ENCODE results near the gene CDH3.

CDH3 gene

GRCh38 chr16:68644715-68645493 is at the start of gene CDH3:
Gene CDH3 (plus strand): TSS chr16:68645310. CDS start chr16:68645380, 70 bp downstream.
- peak within 1 kb of the TSS; percentile 25 for H3K9ac ChIP-seq (ENCODE audit: low read length)

DNA sequence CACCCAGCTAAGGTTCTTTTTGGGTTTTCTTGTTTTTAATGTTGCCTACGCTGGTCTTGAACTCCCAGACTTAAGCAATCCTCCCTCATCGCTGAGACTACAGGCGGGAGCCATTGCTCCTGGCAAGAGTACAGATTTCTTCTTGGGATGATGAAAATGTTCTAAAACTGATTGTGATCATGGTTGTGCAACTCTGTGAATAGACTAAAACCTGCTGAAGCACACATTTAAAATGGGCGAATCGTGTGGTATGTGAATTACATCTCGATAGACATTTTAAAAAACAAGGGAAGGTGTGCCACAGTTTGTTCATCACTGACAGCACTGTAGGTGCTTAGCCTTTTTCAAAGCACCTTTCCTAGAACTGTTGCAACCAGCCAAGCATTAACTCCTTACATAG is 48.8 kb upstream of the CDH3 start:
- Histone ChIP-seq H3K9ac (ENCODE audit: low read length) (no peak overlapping the region), H3K27me3 (ENCODE audit: control insufficient read depth, insufficient read depth, low read length) (no peaks in the 10 kb centered on the region), H3K9me3 (ENCODE audit: control insufficient read depth, low read length) (no peaks in the 10 kb centered on the region), H3K4me1 (ENCODE audit: control insufficient read depth, insufficient read depth, low read length) (no peaks in the 10 kb centered on the region), H3K4me3 (ENCODE audit: low read length) (no peak overlapping the region), H3K36me3 (ENCODE audit: control insufficient read depth, insufficient read depth, low read length) (no peaks in the 10 kb centered on the region)

More at GRCh38 chr16:68644715-68645493, at the start of gene CDH3:
- Histone ChIP-seq H3K36me3 (ENCODE audit: control insufficient read depth, insufficient read depth, low read length) (no peaks in the 10 kb centered on the region), H3K27me3 (ENCODE audit: control insufficient read depth, insufficient read depth, low read length) (peaks cover 47% of the 10 kb centered on the region), H3K4me3 (ENCODE audit: low read length) (peak within 1 kb of the TSS; percentile 56), H3K9me3 (ENCODE audit: control insufficient read depth, low read length) (no peaks in the 10 kb centered on the region), H3K4me1 (ENCODE audit: control insufficient read depth, insufficient read depth, low read length) (peaks cover 37% of the 10 kb centered on the region)

DNA sequence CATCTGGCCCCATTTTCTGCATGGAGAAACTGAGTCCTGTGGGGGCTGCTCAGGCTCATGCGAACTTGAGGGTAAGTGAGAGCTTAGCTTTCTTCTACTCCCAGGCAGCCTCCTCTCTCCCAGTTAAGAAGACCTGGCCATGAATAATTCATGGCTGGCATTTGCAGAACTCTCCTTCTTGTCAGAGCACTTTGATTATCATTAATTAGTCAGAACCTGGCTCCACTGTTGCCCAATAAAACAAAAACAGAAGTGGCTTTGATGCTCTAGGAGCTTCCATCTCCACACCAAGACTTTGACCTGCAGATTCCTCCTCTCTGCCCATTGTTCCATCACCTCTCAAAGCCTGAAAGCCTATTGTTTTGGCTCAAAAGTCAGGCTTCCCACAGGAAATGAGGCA is 45.5 kb upstream of the CDH3 start:
- Histone ChIP-seq H3K27me3 (ENCODE audit: control insufficient read depth, insufficient read depth, low read length) (no peaks in the 10 kb centered on the region), H3K9ac (ENCODE audit: low read length) (no peak overlapping the region), H3K36me3 (ENCODE audit: control insufficient read depth, insufficient read depth, low read length) (no peaks in the 10 kb centered on the region), H3K4me3 (ENCODE audit: low read length) (no peak overlapping the region), H3K9me3 (ENCODE audit: control insufficient read depth, low read length) (no peaks in the 10 kb centered on the region), H3K4me1 (ENCODE audit: control insufficient read depth, insufficient read depth, low read length) (no peaks in the 10 kb centered on the region)

GRCh38 chr16:68605746-68606145 is 39.4 kb upstream of the CDH3 start:
- H3K4me3 ChIP-seq (ENCODE audit: low read length) = no peak overlapping the region
- no peaks in the 10 kb centered on the region for H3K27me3 ChIP-seq (ENCODE audit: control insufficient read depth, insufficient read depth, low read length)
- no peaks in the 10 kb centered on the region for H3K9me3 ChIP-seq (ENCODE audit: control insufficient read depth, low read length)
- H3K4me1 ChIP-seq (ENCODE audit: control insufficient read depth, insufficient read depth, low read length) = no peaks in the 10 kb centered on the region
- no peak overlapping the region for H3K9ac ChIP-seq (ENCODE audit: low read length)
- no peaks in the 10 kb centered on the region for H3K36me3 ChIP-seq (ENCODE audit: control insufficient read depth, insufficient read depth, low read length)

DNA sequence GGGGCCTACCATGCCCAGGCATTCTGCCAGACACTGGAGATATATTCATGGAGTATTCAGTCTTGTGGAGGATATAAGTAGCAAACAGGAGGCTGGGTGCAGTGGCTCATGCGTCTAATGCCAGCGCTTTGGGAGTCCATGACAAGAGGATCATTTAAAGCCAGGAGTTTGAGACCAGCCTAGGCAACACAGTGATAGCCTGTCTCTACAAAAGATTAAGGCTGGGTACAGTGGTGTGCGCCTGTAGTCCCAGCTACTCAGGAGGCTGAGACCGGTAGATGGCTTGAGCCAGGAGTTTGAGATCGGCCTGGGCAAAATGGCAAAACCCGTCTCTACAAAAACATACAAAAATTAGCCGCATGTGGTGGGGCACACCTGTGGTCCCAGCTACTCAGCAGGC is 37.7 kb upstream of the CDH3 start:
- Histone ChIP-seq H3K36me3 (ENCODE audit: control insufficient read depth, insufficient read depth, low read length) (no peaks in the 10 kb centered on the region), H3K27me3 (ENCODE audit: control insufficient read depth, insufficient read depth, low read length) (no peaks in the 10 kb centered on the region), H3K9ac (ENCODE audit: low read length) (no peak overlapping the region), H3K9me3 (ENCODE audit: control insufficient read depth, low read length) (no peaks in the 10 kb centered on the region), H3K4me1 (ENCODE audit: control insufficient read depth, insufficient read depth, low read length) (no peaks in the 10 kb centered on the region), H3K4me3 (ENCODE audit: low read length) (no peak overlapping the region)

- H3K9ac ChIP-seq (ENCODE audit: low read length) = no peak overlapping the region
- H3K27me3 ChIP-seq (ENCODE audit: control insufficient read depth, insufficient read depth, low read length) = no peaks in the 10 kb centered on the region
- no peaks in the 10 kb centered on the region for H3K9me3 ChIP-seq (ENCODE audit: control insufficient read depth, low read length)
- no peaks in the 10 kb centered on the region for H3K4me1 ChIP-seq (ENCODE audit: control insufficient read depth, insufficient read depth, low read length)
- H3K4me3 ChIP-seq (ENCODE audit: low read length) = no peak overlapping the region
- no peaks in the 10 kb centered on the region for H3K36me3 ChIP-seq (ENCODE audit: control insufficient read depth, insufficient read depth, low read length)
Measured at GRCh38 chr16:68608330-68608729, 36.8 kb upstream of the CDH3 start.

- no peak overlapping the region for H3K9ac ChIP-seq (ENCODE audit: low read length)
- H3K36me3 ChIP-seq (ENCODE audit: control insufficient read depth, insufficient read depth, low read length) = no peaks in the 10 kb centered on the region
- no peak overlapping the region for H3K4me3 ChIP-seq (ENCODE audit: low read length)
- H3K9me3 ChIP-seq (ENCODE audit: control insufficient read depth, low read length) = no peaks in the 10 kb centered on the region
- H3K27me3 ChIP-seq (ENCODE audit: control insufficient read depth, insufficient read depth, low read length) = no peaks in the 10 kb centered on the region
- H3K4me1 ChIP-seq (ENCODE audit: control insufficient read depth, insufficient read depth, low read length) = no peaks in the 10 kb centered on the region
Measured at GRCh38 chr16:68612996-68613395, 32.1 kb upstream of the CDH3 start.

GRCh38 chr16:68617734-68618133 is 27.4 kb upstream of the CDH3 start:
- Histone ChIP-seq H3K36me3 (ENCODE audit: control insufficient read depth, insufficient read depth, low read length) (no peaks in the 10 kb centered on the region), H3K9me3 (ENCODE audit: control insufficient read depth, low read length) (no peaks in the 10 kb centered on the region), H3K27me3 (ENCODE audit: control insufficient read depth, insufficient read depth, low read length) (no peaks in the 10 kb centered on the region), H3K4me3 (ENCODE audit: low read length) (no peak overlapping the region), H3K9ac (ENCODE audit: low read length) (no peak overlapping the region), H3K4me1 (ENCODE audit: control insufficient read depth, insufficient read depth, low read length) (no peaks in the 10 kb centered on the region)

DNA sequence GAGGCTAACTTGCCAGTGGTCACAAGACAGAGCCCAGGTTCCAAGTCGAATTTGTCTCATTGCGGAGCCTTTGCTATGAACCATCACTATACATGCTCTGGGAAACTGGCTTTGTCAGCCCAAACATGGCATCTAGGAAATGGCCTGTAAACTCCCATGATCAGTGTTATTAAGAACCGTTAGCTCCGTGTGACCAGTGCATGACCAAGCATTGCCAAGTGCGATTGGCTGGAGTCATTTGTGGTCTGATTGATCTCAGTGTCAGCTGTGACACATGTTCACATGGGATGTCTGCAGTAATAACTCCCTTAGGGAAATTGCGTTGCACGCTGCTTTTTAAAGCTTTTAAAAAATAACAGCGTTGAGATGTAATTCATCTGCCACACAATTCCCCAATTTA is 18.6 kb upstream of the CDH3 start:
- H3K9me3 ChIP-seq (ENCODE audit: control insufficient read depth, low read length) = no peaks in the 10 kb centered on the region

GRCh38 chr16:68627951-68628425 is 17.1 kb upstream of the CDH3 start:
- no peaks in the 10 kb centered on the region for H3K4me1 ChIP-seq (ENCODE audit: control insufficient read depth, insufficient read depth, low read length)
- H3K36me3 ChIP-seq (ENCODE audit: control insufficient read depth, insufficient read depth, low read length) = no peaks in the 10 kb centered on the region
- H3K9me3 ChIP-seq (ENCODE audit: control insufficient read depth, low read length) = no peaks in the 10 kb centered on the region
- H3K27me3 ChIP-seq (ENCODE audit: control insufficient read depth, insufficient read depth, low read length) = no peaks in the 10 kb centered on the region
- no peak overlapping the region for H3K4me3 ChIP-seq (ENCODE audit: low read length)
- no peak overlapping the region for H3K9ac ChIP-seq (ENCODE audit: low read length)

More for the DNA sequence above, 18.6 kb upstream of the CDH3 start:
- Histone ChIP-seq H3K27me3 (ENCODE audit: control insufficient read depth, insufficient read depth, low read length) (no peaks in the 10 kb centered on the region), H3K9ac (ENCODE audit: low read length) (no peak overlapping the region), H3K4me1 (ENCODE audit: control insufficient read depth, insufficient read depth, low read length) (no peaks in the 10 kb centered on the region), H3K4me3 (ENCODE audit: low read length) (no peak overlapping the region), H3K36me3 (ENCODE audit: control insufficient read depth, insufficient read depth, low read length) (no peaks in the 10 kb centered on the region)

DNA sequence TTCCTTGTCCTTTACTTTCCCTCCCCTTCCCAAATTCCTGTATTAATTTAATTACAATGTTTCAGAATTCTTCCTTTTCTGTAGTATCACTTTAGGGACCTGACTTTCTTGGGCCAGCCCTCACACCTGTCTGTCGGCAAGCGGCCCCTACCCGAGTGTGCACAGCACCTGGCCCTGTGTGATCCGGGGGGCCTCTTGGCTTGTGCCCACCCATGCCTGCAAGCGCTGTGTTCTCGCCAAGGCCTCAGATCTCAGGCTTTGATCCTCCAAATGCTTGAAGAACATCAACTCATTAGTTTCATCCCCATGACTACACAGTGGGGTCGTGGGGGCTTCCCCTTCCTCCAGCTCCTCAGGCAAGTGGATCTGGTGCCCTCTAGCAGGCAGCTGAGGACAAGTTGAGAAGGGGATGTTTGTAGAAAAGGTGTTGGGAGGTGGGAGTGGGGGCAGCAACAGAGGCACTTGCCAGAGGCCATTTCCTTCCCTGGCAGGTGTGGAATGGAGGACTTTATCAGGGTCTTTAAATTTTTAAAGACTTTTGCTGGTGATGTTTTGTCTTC is 15.7 kb upstream of the CDH3 start:
- H3K9me3 ChIP-seq (ENCODE audit: control insufficient read depth, low read length) = no peaks in the 10 kb centered on the region
- no peak overlapping the region for H3K9ac ChIP-seq (ENCODE audit: low read length)
- no peaks in the 10 kb centered on the region for H3K4me1 ChIP-seq (ENCODE audit: control insufficient read depth, insufficient read depth, low read length)
- H3K4me3 ChIP-seq (ENCODE audit: low read length) = no peak overlapping the region
- H3K27me3 ChIP-seq (ENCODE audit: control insufficient read depth, insufficient read depth, low read length) = no peaks in the 10 kb centered on the region
- no peaks in the 10 kb centered on the region for H3K36me3 ChIP-seq (ENCODE audit: control insufficient read depth, insufficient read depth, low read length)

GRCh38 chr16:68636064-68636560 is 9.0 kb upstream of the CDH3 start:
- no peak overlapping the region for H3K4me3 ChIP-seq (ENCODE audit: low read length)
- H3K36me3 ChIP-seq (ENCODE audit: control insufficient read depth, insufficient read depth, low read length) = no peaks in the 10 kb centered on the region
- H3K9ac ChIP-seq (ENCODE audit: low read length) = no peak overlapping the region
- no peaks in the 10 kb centered on the region for H3K27me3 ChIP-seq (ENCODE audit: control insufficient read depth, insufficient read depth, low read length)
- no peaks in the 10 kb centered on the region for H3K9me3 ChIP-seq (ENCODE audit: control insufficient read depth, low read length)
- peaks cover 14% of the 10 kb centered on the region for H3K4me1 ChIP-seq (ENCODE audit: control insufficient read depth, insufficient read depth, low read length)

All from mucosa of stomach (tissue), 1 donor.